Measurements from ENCODE around the gene APOBEC3G. TPM values are rescaled to one million over a fixed set of nuclear protein-coding genes. Genes with fewer than 3 reads are reported as not detected.

The APOBEC3G gene
- total RNA-seq, 2 experiments from 2014 or later, result 44.2 to 44.3 TPM

- DNase-seq, result no peak
- H3K27ac Mint-ChIP-seq, result no peak overlapping the region
- no peaks in the 10 kb centered on the region for H3K27me3 Mint-ChIP-seq
- peaks cover 31% of the 10 kb centered on the region for H3K4me1 Mint-ChIP-seq
- H3K9me3 Mint-ChIP-seq, result no peaks in the 10 kb centered on the region
- H3K36me3 Mint-ChIP-seq, result no peaks in the 10 kb centered on the region
- H3K4me3 Mint-ChIP-seq, result no peak overlapping the region
These were observed 43.9 kb downstream of the APOBEC3G start for GRCh38 chr22:39120983-39121382.

- no peaks in the 10 kb centered on the region for H3K9me3 Mint-ChIP-seq
- no peaks in the 10 kb centered on the region for H3K36me3 Mint-ChIP-seq
- peaks cover 13% of the 10 kb centered on the region for H3K4me1 Mint-ChIP-seq
- no peak overlapping the region for H3K27ac Mint-ChIP-seq
- no peak for DNase-seq
- no peaks in the 10 kb centered on the region for H3K27me3 Mint-ChIP-seq
- H3K4me3 Mint-ChIP-seq, result no peak overlapping the region
These were observed 45.8 kb downstream of the APOBEC3G start for GRCh38 chr22:39122772-39123470.

GRCh38 chr22:39123751-39124581, 46.9 kb downstream of the APOBEC3G start:
- Mint-ChIP-seq H3K36me3 (no peaks in the 10 kb centered on the region), H3K9me3 (no peaks in the 10 kb centered on the region), H3K27me3 (no peaks in the 10 kb centered on the region), H3K27ac (no peak overlapping the region), H3K4me3 (no peak overlapping the region), H3K4me1 (peaks cover 5% of the 10 kb centered on the region)
- DNase-seq, result no peak

GRCh38 chr22:39125622-39126021, 48.5 kb downstream of the APOBEC3G start:
- Mint-ChIP-seq H3K4me3 (no peak overlapping the region), H3K4me1 (peaks cover 4% of the 10 kb centered on the region), H3K9me3 (no peaks in the 10 kb centered on the region), H3K27me3 (no peaks in the 10 kb centered on the region), H3K27ac (no peak overlapping the region), H3K36me3 (no peaks in the 10 kb centered on the region)
- DNase-seq, result no peak

GRCh38 chr22:39128508-39128907, 51.4 kb downstream of the APOBEC3G start:
- Mint-ChIP-seq H3K4me3 (no peak overlapping the region), H3K27ac (no peak overlapping the region), H3K4me1 (no peaks in the 10 kb centered on the region), H3K36me3 (no peaks in the 10 kb centered on the region), H3K27me3 (no peaks in the 10 kb centered on the region), H3K9me3 (no peaks in the 10 kb centered on the region)
- no peak for DNase-seq

- H3K9me3 Mint-ChIP-seq, result no peaks in the 10 kb centered on the region
These were observed 52.0 kb downstream of the APOBEC3G start for GRCh38 chr22:39129081-39129480.

GRCh38 chr22:39129746-39130145, 52.7 kb downstream of the APOBEC3G start:
- Mint-ChIP-seq H3K27ac (no peak overlapping the region), H3K36me3 (no peaks in the 10 kb centered on the region), H3K4me3 (no peak overlapping the region), H3K9me3 (no peaks in the 10 kb centered on the region), H3K27me3 (no peaks in the 10 kb centered on the region), H3K4me1 (no peaks in the 10 kb centered on the region)
- DNase-seq, result no peak

More at GRCh38 chr22:39129081-39129480, 52.0 kb downstream of the APOBEC3G start:
- Mint-ChIP-seq H3K4me1 (no peaks in the 10 kb centered on the region), H3K27ac (no peak overlapping the region), H3K36me3 (no peaks in the 10 kb centered on the region), H3K27me3 (no peaks in the 10 kb centered on the region), H3K4me3 (no peak overlapping the region)
- DNase-seq, result no peak

- H3K9me3 Mint-ChIP-seq, result no peaks in the 10 kb centered on the region
- H3K4me3 Mint-ChIP-seq, result no peak overlapping the region
- no peaks in the 10 kb centered on the region for H3K4me1 Mint-ChIP-seq
- H3K27ac Mint-ChIP-seq, result no peak overlapping the region
- H3K27me3 Mint-ChIP-seq, result no peaks in the 10 kb centered on the region
- no peaks in the 10 kb centered on the region for H3K36me3 Mint-ChIP-seq
- DNase-seq, result no peak
These were observed 53.2 kb downstream of the APOBEC3G start for GRCh38 chr22:39130152-39130704.

GRCh38 chr22:39130892-39131855, 54.1 kb downstream of the APOBEC3G start:
- Mint-ChIP-seq H3K27ac (no peak overlapping the region), H3K36me3 (no peaks in the 10 kb centered on the region), H3K4me3 (no peak overlapping the region), H3K9me3 (no peaks in the 10 kb centered on the region), H3K27me3 (no peaks in the 10 kb centered on the region), H3K4me1 (no peaks in the 10 kb centered on the region)
- no peak for DNase-seq

GRCh38 chr22:39132281-39132680, 55.2 kb downstream of the APOBEC3G start:
- no peak for DNase-seq
- H3K9me3 Mint-ChIP-seq, result no peaks in the 10 kb centered on the region
- H3K4me3 Mint-ChIP-seq, result no peak overlapping the region
- no peaks in the 10 kb centered on the region for H3K36me3 Mint-ChIP-seq
- H3K4me1 Mint-ChIP-seq, result no peaks in the 10 kb centered on the region
- H3K27me3 Mint-ChIP-seq, result no peaks in the 10 kb centered on the region
- H3K27ac Mint-ChIP-seq, result no peak overlapping the region

- no peaks in the 10 kb centered on the region for H3K9me3 Mint-ChIP-seq
- H3K27ac Mint-ChIP-seq, result no peak overlapping the region
- no peak overlapping the region for H3K4me3 Mint-ChIP-seq
- no peaks in the 10 kb centered on the region for H3K4me1 Mint-ChIP-seq
- no peaks in the 10 kb centered on the region for H3K36me3 Mint-ChIP-seq
- no peak for DNase-seq
- no peaks in the 10 kb centered on the region for H3K27me3 Mint-ChIP-seq
These were observed 55.9 kb downstream of the APOBEC3G start for GRCh38 chr22:39132871-39133524.

GRCh38 chr22:39133871-39134270, 56.8 kb downstream of the APOBEC3G start:
- Mint-ChIP-seq H3K27me3 (no peaks in the 10 kb centered on the region), H3K9me3 (no peaks in the 10 kb centered on the region), H3K36me3 (no peaks in the 10 kb centered on the region), H3K4me1 (peaks cover 2% of the 10 kb centered on the region), H3K27ac (no peak overlapping the region), H3K4me3 (no peak overlapping the region)
- DNase-seq, result no peak

GRCh38 chr22:39134366-39135091, 57.5 kb downstream of the APOBEC3G start:
- no peak overlapping the region for H3K27ac Mint-ChIP-seq
- H3K4me3 Mint-ChIP-seq, result no peak overlapping the region
- H3K27me3 Mint-ChIP-seq, result no peaks in the 10 kb centered on the region
- DNase-seq, result no peak
- H3K9me3 Mint-ChIP-seq, result no peaks in the 10 kb centered on the region
- H3K4me1 Mint-ChIP-seq, result peaks cover 2% of the 10 kb centered on the region
- no peaks in the 10 kb centered on the region for H3K36me3 Mint-ChIP-seq
